MM.1S (cell line): Measurements from ENCODE around the gene ZNF333.
"Not testable (repeated sequence)": the region's sequence is repeated elsewhere in the genome, so short reads cannot be mapped to it uniquely, and the experiment has no call there.

Experiments
- DNase-seq: peaks from one replicate; pipeline ENCODE4 v3.0.0-alpha.2; 2015
- H2AFZ ChIP-seq: fragments of 300-600 bp; sonication (generic); 2 replicates; pipeline ENCODE4 v1.6.0; 2016; ENCODE audit warnings: antibody characterized with exemption, low read length
- H3F3A ChIP-seq: fragments of 300-600 bp; sonication (generic); 2 replicates; pipeline ENCODE4 v1.6.1; 2016; ENCODE audit warnings: mild to moderate bottlenecking, antibody characterized with exemption, low read length, moderate library complexity, mixed read lengths; ENCODE audit not compliant: insufficient read depth
- H3K27ac ChIP-seq: fragments of 300-600 bp; sonication (generic); 2 replicates; pipeline ENCODE4 v1.5.1; 2016; ENCODE audit warnings: mild to moderate bottlenecking, low read length
- H3K27me3 ChIP-seq: fragments of 300-600 bp; sonication (generic); replicated peaks from 2 replicates; pipeline ENCODE4 v1.6.0; 2016; ENCODE audit warnings: low read length; ENCODE audit not compliant: insufficient read depth
- H3K36me3 ChIP-seq: fragments of 300-600 bp; sonication (generic); replicated peaks from 2 replicates; pipeline ENCODE4 v1.6.1; 2016; ENCODE audit warnings: mild to moderate bottlenecking, low read length, mixed read lengths; ENCODE audit not compliant: insufficient read depth
- H3K4me1 ChIP-seq: fragments of 300-600 bp; sonication (generic); 2 replicates; pipeline ENCODE4 v1.6.1; 2016; ENCODE audit warnings: low read length, mixed read lengths
- H3K4me2 ChIP-seq: fragments of 300-600 bp; sonication (generic); 2 replicates; pipeline ENCODE4 v1.6.0; 2016; ENCODE audit warnings: low read depth, low read length
- H3K4me3 ChIP-seq: fragments of 300-600 bp; sonication (generic); 2 replicates; pipeline ENCODE4 v1.5.1; 2016; ENCODE audit warnings: low read length, mixed read lengths
- H3K79me2 ChIP-seq: fragments of 300-600 bp; sonication (generic); 2 replicates; pipeline ENCODE4 v1.6.1; 2016; ENCODE audit warnings: mixed run types, low read length, mixed read lengths
- H3K9ac ChIP-seq: fragments of 300-600 bp; sonication (generic); 2 replicates; pipeline ENCODE4 v1.6.1; 2016; ENCODE audit warnings: low read length, mixed read lengths
- H3K9me2 ChIP-seq: fragments of 300-600 bp; sonication (generic); replicated peaks from 2 replicates; pipeline ENCODE4 v1.6.1; 2016; ENCODE audit warnings: mild to moderate bottlenecking, low read length, mixed read lengths; ENCODE audit not compliant: insufficient read depth
- H3K9me3 ChIP-seq: fragments of 300-600 bp; sonication (generic); replicated peaks from 2 replicates; pipeline ENCODE4 v1.6.1; 2016; ENCODE audit warnings: mild to moderate bottlenecking, low read length, mixed read lengths; ENCODE audit not compliant: insufficient read depth
- H4K20me1 ChIP-seq: fragments of 300-600 bp; sonication (generic); 2 replicates; pipeline ENCODE4 v1.6.1; 2016; ENCODE audit warnings: mild to moderate bottlenecking, low read length, moderate library complexity, mixed read lengths; ENCODE audit not compliant: insufficient read depth
- EZH2 ChIP-seq: fragments of 300-600 bp; sonication (generic); optimal IDR thresholded peaks from 2 replicates; pipeline ENCODE3; 2017; ENCODE audit warnings: low read depth, mild to moderate bottlenecking, antibody characterized with exemption, low read length, mixed read lengths
- EZH2phosphoT487 ChIP-seq: fragments of 300-600 bp; sonication (generic); IDR thresholded peaks from 2 replicates; pipeline ENCODE4 v1.6.1; 2018; ENCODE audit warnings: antibody characterized with exemption, low read length
- TF ChIP-seq, protein P1 (sequence below): fragments of 300-600 bp; sonication (generic); IDR thresholded peaks from 2 replicates; pipeline ENCODE4 v1.5.1; 2016; ENCODE audit warnings: antibody characterized with exemption, low read length, mixed read lengths

The ZNF333 gene

DNA sequence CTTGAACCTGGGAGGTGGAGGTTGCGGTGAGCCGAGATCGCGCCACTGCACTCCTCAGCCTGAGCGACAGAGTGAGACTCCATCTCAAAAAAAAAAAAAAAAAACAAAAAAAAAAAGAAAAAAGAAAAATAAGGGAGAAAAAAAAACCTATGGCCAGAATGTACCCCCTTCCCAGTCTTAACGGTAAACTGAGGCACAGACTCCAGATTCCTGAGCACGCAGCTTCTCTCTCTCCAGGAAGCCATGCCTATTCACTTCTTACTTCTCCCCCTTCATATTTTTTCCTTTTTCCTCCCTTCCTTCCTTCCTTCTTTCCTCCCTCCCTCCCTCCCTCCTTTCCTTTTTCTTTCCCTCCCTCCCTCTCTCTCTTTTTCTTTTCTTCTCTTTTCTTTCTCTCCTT, 83.1 kb downstream of the ZNF333 start:
- Histone ChIP-seq H4K20me1 (no peaks in the 10 kb centered on the region), H3K4me2 (no peak overlapping the region), H3K9me3 (no peaks in the 10 kb centered on the region), H3K27ac (no peak overlapping the region), H3K79me2 (no peaks in the 10 kb centered on the region), H3K4me3 (no peak overlapping the region), H3K36me3 (no peaks in the 10 kb centered on the region), H3K4me1 (no peaks in the 10 kb centered on the region), H2AFZ (no peak overlapping the region), H3K27me3 (peaks cover 31% of the 10 kb centered on the region), H3K9ac (no peak overlapping the region), H3F3A (no peaks in the 10 kb centered on the region), H3K9me2 (no peaks in the 10 kb centered on the region)
- no peak for DNase-seq
- TF ChIP-seq EZH2phosphoT487 (no peak), EZH2 (no peak)
- TF ChIP-seq, protein P1, sequence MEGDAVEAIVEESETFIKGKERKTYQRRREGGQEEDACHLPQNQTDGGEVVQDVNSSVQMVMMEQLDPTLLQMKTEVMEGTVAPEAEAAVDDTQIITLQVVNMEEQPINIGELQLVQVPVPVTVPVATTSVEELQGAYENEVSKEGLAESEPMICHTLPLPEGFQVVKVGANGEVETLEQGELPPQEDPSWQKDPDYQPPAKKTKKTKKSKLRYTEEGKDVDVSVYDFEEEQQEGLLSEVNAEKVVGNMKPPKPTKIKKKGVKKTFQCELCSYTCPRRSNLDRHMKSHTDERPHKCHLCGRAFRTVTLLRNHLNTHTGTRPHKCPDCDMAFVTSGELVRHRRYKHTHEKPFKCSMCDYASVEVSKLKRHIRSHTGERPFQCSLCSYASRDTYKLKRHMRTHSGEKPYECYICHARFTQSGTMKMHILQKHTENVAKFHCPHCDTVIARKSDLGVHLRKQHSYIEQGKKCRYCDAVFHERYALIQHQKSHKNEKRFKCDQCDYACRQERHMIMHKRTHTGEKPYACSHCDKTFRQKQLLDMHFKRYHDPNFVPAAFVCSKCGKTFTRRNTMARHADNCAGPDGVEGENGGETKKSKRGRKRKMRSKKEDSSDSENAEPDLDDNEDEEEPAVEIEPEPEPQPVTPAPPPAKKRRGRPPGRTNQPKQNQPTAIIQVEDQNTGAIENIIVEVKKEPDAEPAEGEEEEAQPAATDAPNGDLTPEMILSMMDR, result no peak

DNA sequence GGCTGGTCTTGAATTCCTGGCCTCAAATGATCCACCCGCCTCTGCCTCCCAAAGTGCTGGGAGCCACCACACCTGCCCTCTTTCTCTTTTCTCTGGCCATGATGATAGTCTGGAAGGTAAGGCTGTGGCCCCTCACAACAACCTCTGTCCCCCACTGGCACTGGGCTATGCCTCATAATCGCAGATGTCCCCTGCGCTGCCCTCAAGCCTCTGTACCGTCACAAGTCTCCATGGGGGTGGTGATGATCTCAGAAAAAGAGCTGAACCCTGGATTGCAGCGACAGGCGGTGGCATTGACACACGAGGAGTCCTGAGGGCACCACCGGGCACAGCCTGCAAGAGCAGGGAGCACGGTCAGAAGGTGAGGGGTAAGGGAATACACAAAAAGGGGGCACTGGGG, 83.9 kb downstream of the ZNF333 start:
- not testable (repeated sequence) for H3K4me3 ChIP-seq, H4K20me1 ChIP-seq, H2AFZ ChIP-seq, DNase-seq, H3K9me2 ChIP-seq, H3K9me3 ChIP-seq, H3K9ac ChIP-seq, H3K4me1 ChIP-seq, H3K27ac ChIP-seq, H3K4me2 ChIP-seq, H3F3A ChIP-seq, H3K36me3 ChIP-seq, H3K79me2 ChIP-seq
- peaks cover 30% of the 10 kb centered on the region for H3K27me3 ChIP-seq

DNA sequence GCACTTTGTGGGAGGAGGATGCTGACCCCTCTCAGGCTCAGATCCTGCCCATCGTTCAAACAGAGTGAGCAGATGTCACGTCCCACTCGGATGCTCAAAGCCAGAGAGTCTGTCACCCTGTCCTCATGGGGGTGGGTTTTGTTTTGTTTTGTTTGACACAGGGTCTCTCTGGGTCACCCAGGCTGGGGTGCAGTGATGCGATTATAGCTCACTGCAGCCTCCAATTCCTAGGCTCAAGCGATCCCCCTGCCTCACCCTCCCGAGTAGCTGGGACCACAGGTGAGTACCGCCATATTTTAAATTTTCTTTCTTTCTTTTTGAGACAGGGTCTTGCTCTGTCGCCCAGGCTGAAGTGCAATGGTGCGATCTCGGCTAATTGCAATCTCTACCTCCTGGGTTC, 84.5 kb downstream of the ZNF333 start:
- Histone ChIP-seq H3K9ac (no peak overlapping the region), H4K20me1 (no peaks in the 10 kb centered on the region), H3K4me1 (no peaks in the 10 kb centered on the region), H3K36me3 (no peaks in the 10 kb centered on the region), H3K4me3 (no peak overlapping the region), H3K79me2 (no peaks in the 10 kb centered on the region), H2AFZ (no peak overlapping the region), H3K27ac (no peak overlapping the region), H3K4me2 (no peak overlapping the region), H3K9me3 (no peaks in the 10 kb centered on the region), H3K27me3 (peaks cover 37% of the 10 kb centered on the region), H3K9me2 (no peaks in the 10 kb centered on the region), H3F3A (no peaks in the 10 kb centered on the region)
- TF ChIP-seq EZH2, result no peak
- TF ChIP-seq, protein P1, result no peak
- no peak for TF ChIP-seq EZH2phosphoT487
- no peak for DNase-seq

DNA sequence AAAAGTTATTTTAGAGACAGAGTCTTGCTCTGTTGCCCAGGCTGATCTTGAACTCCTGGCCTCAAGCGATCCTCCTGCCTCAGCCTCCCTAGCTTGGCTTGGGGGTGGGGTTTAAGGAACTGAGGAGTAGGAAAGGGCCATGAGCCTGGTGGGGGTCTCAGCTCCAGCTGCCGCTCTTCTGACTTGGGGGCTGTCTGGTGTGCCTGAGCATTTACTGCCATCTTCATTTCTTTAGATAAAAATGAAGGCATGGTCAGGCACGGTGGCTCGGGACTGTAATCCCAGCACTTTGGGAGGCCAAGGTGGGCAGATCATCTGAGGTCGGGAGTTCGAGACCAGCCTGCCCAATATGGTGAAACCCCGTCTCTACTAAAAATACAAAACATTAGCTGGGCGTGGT, 85.5 kb downstream of the ZNF333 start:
- H3K27me3 ChIP-seq, result peaks cover 35% of the 10 kb centered on the region
- H3K4me3 ChIP-seq, DNase-seq, H3K4me2 ChIP-seq, H3K79me2 ChIP-seq, H4K20me1 ChIP-seq, H3K27ac ChIP-seq, H3K9me2 ChIP-seq, H3K36me3 ChIP-seq, H3K4me1 ChIP-seq, H3K9me3 ChIP-seq, H2AFZ ChIP-seq, H3K9ac ChIP-seq, H3F3A ChIP-seq: not testable (repeated sequence)
